ENCODE results near the gene ALDH5A1. TPM values are rescaled to one million over a fixed set of nuclear protein-coding genes. Genes with fewer than 3 reads are reported as not detected.

The ALDH5A1 gene
- total and polyA plus RNA-seq, 2 of the 13 experiments (the other 11 are each of a cell fraction or from before 2014, with no cell fraction given), result 12.8 to 32.5 TPM

- no peak overlapping the region for H2AFZ ChIP-seq (ENCODE audit: low read length)
- BruUV-seq (replicated peaks), result no TSS peak
- H3K9me3 ChIP-seq (ENCODE audit: low read length), result no peaks in the 10 kb centered on the region
- peak overlapping the region; percentile 27; the same call in 1 of the 2 replicates for H3K9ac ChIP-seq (ENCODE audit: insufficient read depth, low read depth, low read length)
- peak overlapping the region in 2 of 3 experiments; percentile 27 to 45; a peak in 4 of 6 replicates for H3K4me3 ChIP-seq (replicated peaks in 1 of 3; ENCODE audit: insufficient read depth in 1 of 3, low read depth in 2 of 3, low read length in 3 of 3)
- peaks cover 0 to 10% of the 10 kb centered on the region in 2 experiments; a peak in 4 of 5 replicates for H3K36me3 ChIP-seq (replicated peaks in 1 of 2; ENCODE audit: control insufficient read depth in 1 of 2, insufficient read depth in 2 of 2, low read length in 2 of 2)
- intact Hi-C loops (cut with micrococcal nuclease; ENCODE audit: unreplicated experiment) (loop anchor here (1.0 kb wide), 1 partner anchor 10 kb away; no protein-coding TSS in a partner anchor), in situ Hi-C loops (cut with HindIII; ENCODE audit: extremely low pct_ligation_motif_present, low pct_unique_long_range_greater_than_20kb) (no loop called here)
- H3K79me2 ChIP-seq (ENCODE audit: insufficient read depth, low read length), result no peaks in the 10 kb centered on the region
- peak overlapping the region; percentile 69 for H3K27ac ChIP-seq (ENCODE audit: extremely low read length, insufficient read depth, low read length)
- FAIRE-seq, result peak; percentile 99
- no peaks in the 10 kb centered on the region for H3K27me3 ChIP-seq (ENCODE audit: control insufficient read depth in 1 of 2, insufficient read depth in 2 of 2, low read length in 2 of 2)
- WGBS (ENCODE audit: low lambda C conversion rate), result 23% methylated on average over 13 of the region's 14 CpGs
- H3K4me2 ChIP-seq (ENCODE audit: low read depth, low read length), result peak overlapping the region; percentile 66
- DNase-seq (ENCODE audit: low spot score), result peak; percentile 94
- CTCF ChIA-PET (ENCODE audit: low intra/inter-chr PET ratio, low total read pairs), result no interaction called here
- no peaks in the 10 kb centered on the region for H4K20me1 ChIP-seq (ENCODE audit: insufficient read depth, low read length)
- peaks cover 38% of the 10 kb centered on the region for H3K4me1 ChIP-seq (ENCODE audit: insufficient read depth, low read length)
- peak; percentile 100 for ATAC-seq
- POLR2A ChIA-PET, result interaction anchor here (1.0 to 3.2 kb wide), 2 partner anchors 10 to 14 kb away, joined by 4 to 39 read pairs; partner anchors contain the start of gene ALDH5A1
- TF ChIP-seq RXRB (CRISPR knock-in tag; IDR thresholded peaks at IDR 0.05; ENCODE audit: borderline replicate concordance) (peak; percentile 81), NCOA1 (CRISPR knock-in tag; IDR thresholded peaks at IDR 0.05) (no peak), DBP (CRISPR knock-in tag; IDR thresholded peaks at IDR 0.05; ENCODE audit: not compliant biosample characterization) (no peak), YEATS4 (CRISPR knock-in tag; IDR thresholded peaks at IDR 0.05; ENCODE audit: borderline replicate concordance) (peak; percentile 53; the same call in 1 of the 2 replicates), ZNF317 (CRISPR knock-in tag; IDR thresholded peaks at IDR 0.05) (peak; percentile 63), SATB2 (CRISPR knock-in tag; IDR thresholded peaks at IDR 0.05) (0 out of 2 replicates have a peak, but pooled peaks have one; percentile 59), ZNF180 (CRISPR knock-in tag; IDR thresholded peaks at IDR 0.05; ENCODE audit: borderline replicate concordance, low read depth) (no peak), ZNF3 (CRISPR knock-in tag; IDR thresholded peaks at IDR 0.05) (no peak), MAFG (CRISPR knock-in tag; IDR thresholded peaks at IDR 0.05) (no peak), HOXA3 (CRISPR knock-in tag; IDR thresholded peaks at IDR 0.05) (peak; percentile 70; the same call in 1 of the 2 replicates), CENPX (CRISPR knock-in tag; IDR thresholded peaks at IDR 0.05) (no peak), ZBTB38 (CRISPR knock-in tag; IDR thresholded peaks at IDR 0.05) (peak; percentile 46; the same call in 1 of the 2 replicates)
- TF ChIP-seq, protein P1, sequence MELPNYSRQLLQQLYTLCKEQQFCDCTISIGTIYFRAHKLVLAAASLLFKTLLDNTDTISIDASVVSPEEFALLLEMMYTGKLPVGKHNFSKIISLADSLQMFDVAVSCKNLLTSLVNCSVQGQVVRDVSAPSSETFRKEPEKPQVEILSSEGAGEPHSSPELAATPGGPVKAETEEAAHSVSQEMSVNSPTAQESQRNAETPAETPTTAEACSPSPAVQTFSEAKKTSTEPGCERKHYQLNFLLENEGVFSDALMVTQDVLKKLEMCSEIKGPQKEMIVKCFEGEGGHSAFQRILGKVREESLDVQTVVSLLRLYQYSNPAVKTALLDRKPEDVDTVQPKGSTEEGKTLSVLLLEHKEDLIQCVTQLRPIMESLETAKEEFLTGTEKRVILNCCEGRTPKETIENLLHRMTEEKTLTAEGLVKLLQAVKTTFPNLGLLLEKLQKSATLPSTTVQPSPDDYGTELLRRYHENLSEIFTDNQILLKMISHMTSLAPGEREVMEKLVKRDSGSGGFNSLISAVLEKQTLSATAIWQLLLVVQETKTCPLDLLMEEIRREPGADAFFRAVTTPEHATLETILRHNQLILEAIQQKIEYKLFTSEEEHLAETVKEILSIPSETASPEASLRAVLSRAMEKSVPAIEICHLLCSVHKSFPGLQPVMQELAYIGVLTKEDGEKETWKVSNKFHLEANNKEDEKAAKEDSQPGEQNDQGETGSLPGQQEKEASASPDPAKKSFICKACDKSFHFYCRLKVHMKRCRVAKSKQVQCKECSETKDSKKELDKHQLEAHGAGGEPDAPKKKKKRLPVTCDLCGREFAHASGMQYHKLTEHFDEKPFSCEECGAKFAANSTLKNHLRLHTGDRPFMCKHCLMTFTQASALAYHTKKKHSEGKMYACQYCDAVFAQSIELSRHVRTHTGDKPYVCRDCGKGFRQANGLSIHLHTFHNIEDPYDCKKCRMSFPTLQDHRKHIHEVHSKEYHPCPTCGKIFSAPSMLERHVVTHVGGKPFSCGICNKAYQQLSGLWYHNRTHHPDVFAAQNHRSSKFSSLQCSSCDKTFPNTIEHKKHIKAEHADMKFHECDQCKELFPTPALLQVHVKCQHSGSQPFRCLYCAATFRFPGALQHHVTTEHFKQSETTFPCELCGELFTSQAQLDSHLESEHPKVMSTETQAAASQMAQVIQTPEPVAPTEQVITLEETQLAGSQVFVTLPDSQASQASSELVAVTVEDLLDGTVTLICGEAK (IDR thresholded peaks at IDR 0.05), result no peak
- TF ChIP-seq, protein P1 (CRISPR knock-in tag; IDR thresholded peaks at IDR 0.05), result peak; percentile 96
Observed at GRCh38 chr6:24504649-24505586, 10.1 kb downstream of the ALDH5A1 start.

Measured in HepG2 (cell line).